ENCODE data around the gene ORC2. TPM values are rescaled to one million over a fixed set of nuclear protein-coding genes. Genes with fewer than 3 reads are reported as not detected.

The ORC2 gene
- total RNA-seq, 1 donor from 2014 or later, result 57.6 TPM

- intact Hi-C loops (cut with micrococcal nuclease), result loop anchor here (2.0 to 10.0 kb wide), 5 partner anchors 335 to 1402 kb away; partner anchors contain the start of genes MAIP1, NOP58, SGO2 and TYW5
Observed at GRCh38 chr2:200862532-200863000, 100.9 kb downstream of the ORC2 start.

GRCh38 chr2:200861617-200862155 is 101.8 kb downstream of the ORC2 start:
- intact Hi-C loops (cut with micrococcal nuclease), result loop anchor here (2.0 to 10.0 kb wide), 5 partner anchors 334 to 1403 kb away; partner anchors contain the start of genes MAIP1, NOP58, SGO2 and TYW5

GRCh38 chr2:200860092-200860795 is 103.2 kb downstream of the ORC2 start:
- intact Hi-C loops (cut with micrococcal nuclease), result loop anchor here (5.0 to 10.0 kb wide), 3 partner anchors 333 to 1405 kb away; partner anchors contain the start of genes MAIP1, NOP58, SGO2 and TYW5

Other genes starting within 250 kb of the ORC2 start
- gene BZW1, start 151.8 kb downstream of the ORC2 start, total RNA-seq, result 253 and 264 TPM in 2 replicates
- 118 and 130 TPM in 2 replicates for gene CLK1, start 99.0 kb downstream of the ORC2 start, total RNA-seq
- 43.7 and 48.6 TPM in 2 replicates for gene PPIL3, start 74.6 kb downstream of the ORC2 start, total RNA-seq
- 27.3 and 28.4 TPM in 2 replicates for gene NIF3L1, start 74.3 kb downstream of the ORC2 start, total RNA-seq
- 31.8 and 33.2 TPM in 2 replicates for gene HYCC2, start 108.0 kb upstream of the ORC2 start, total RNA-seq
- 132 and 137 TPM in 2 replicates for gene NDUFB3, start 108.3 kb upstream of the ORC2 start, total RNA-seq
- 117 TPM in 2 replicates for gene CFLAR, start 152.5 kb upstream of the ORC2 start, total RNA-seq
- gene CASP10, start 219.5 kb upstream of the ORC2 start, total RNA-seq, result 37.0 and 38.7 TPM in 2 replicates